HEK293T (cell line): ENCODE results near the gene WWC2.

Source experiments
- ARNT ChIP-seq: fragments of 450-650 bp; IDR thresholded peaks from 2 replicates; pipeline ENCODE4 v1.6.1; 2017; ENCODE audit warnings: mild to moderate bottlenecking
- BHLHE40 ChIP-seq: fragments of 450-650 bp; IDR thresholded peaks from 2 replicates; pipeline ENCODE4 v1.6.1; 2016; ENCODE audit warnings: mild to moderate bottlenecking, moderate library complexity, borderline replicate concordance
- FOXA1 ChIP-seq: fragments of 450-650 bp; IDR thresholded peaks from 2 replicates; pipeline ENCODE4 v1.6.1; 2016; ENCODE audit warnings: mild to moderate bottlenecking
- FOXK2 ChIP-seq: fragments of 450-650 bp; IDR thresholded peaks from 2 replicates; pipeline ENCODE4 v1.6.1; 2016; ENCODE audit warnings: mild to moderate bottlenecking
- L3MBTL2 ChIP-seq: fragments of 450-650 bp; conservative IDR thresholded peaks from 2 replicates; pipeline ENCODE4 v1.6.1; 2016; ENCODE audit warnings: mild to moderate bottlenecking

DNA sequence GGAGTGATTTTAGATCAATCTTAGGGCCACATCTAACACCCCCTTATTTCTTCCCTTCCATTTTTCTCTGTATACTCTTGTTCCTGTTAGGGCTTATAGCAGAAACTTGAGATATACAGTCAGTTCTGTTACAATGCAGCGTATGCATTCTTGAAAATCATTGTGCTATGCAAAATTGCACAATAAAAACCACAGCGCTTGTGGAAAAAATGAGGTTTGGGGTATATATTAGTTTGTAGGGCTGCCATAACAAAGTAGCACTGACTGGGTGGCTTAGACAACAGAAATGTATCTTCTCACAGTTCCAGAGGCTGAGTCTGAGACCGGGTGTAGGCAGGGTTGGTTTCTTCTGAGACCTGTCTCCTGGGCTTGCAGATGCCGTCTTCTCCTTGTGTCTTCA, 59.0 kb downstream of the WWC2 start:
- TF ChIP-seq FOXK2 (no peak), FOXA1 (no peak), L3MBTL2 (no peak), BHLHE40 (no peak), ARNT (no peak)
